ENCODE results near the gene MTCL1. TPM values are rescaled to one million over a fixed set of nuclear protein-coding genes. Genes with fewer than 3 reads are reported as not detected.

MTCL1 gene
- total and polyA plus RNA-seq, 12 donors: 0.43 to 12.5 (median 2.1) TPM

GRCh38 chr18:8874872-8875271, 169.5 kb downstream of the MTCL1 start:
- TF ChIP-seq CTCF (IDR thresholded peaks at IDR 0.05) (no peak), POLR2A (IDR thresholded peaks at IDR 0.05) (no peak)
- intact Hi-C loops (cut with DNase I): no loop called here
- H3K9me3 ChIP-seq (replicated peaks in 1 of 3): no peaks in the 10 kb centered on the region
- H3K4me1 ChIP-seq (replicated peaks in 1 of 2): no peaks in the 10 kb centered on the region
- no peak overlapping the region for H3K27ac ChIP-seq
- no peaks in the 10 kb centered on the region for H3K27me3 ChIP-seq
- 51 to 71% (median 68%) methylated on average over 6 to 7 of the region's 7 CpGs for WGBS, 4 donors
- no peak for DNase-seq
- H3K36me3 ChIP-seq (replicated peaks in 1 of 2): no peaks in the 10 kb centered on the region
- H3K4me3 ChIP-seq: no peak overlapping the region

GRCh38 chr18:8876887-8877286, 171.5 kb downstream of the MTCL1 start:
- 70 to 75% (median 72%) methylated on average over 5 of the region's 5 CpGs for WGBS, 4 donors
- no peak for TF ChIP-seq CTCF (IDR thresholded peaks at IDR 0.05)
- TF ChIP-seq POLR2A (IDR thresholded peaks at IDR 0.05): no peak
- no peak for DNase-seq
- H3K4me3 ChIP-seq: no peak overlapping the region
- no peak overlapping the region for H3K27ac ChIP-seq
- H3K27me3 ChIP-seq: no peaks in the 10 kb centered on the region
- H3K4me1 ChIP-seq (replicated peaks in 1 of 2): no peaks in the 10 kb centered on the region
- intact Hi-C loops (cut with DNase I): no loop called here
- no peaks in the 10 kb centered on the region for H3K9me3 ChIP-seq (replicated peaks in 1 of 3)
- H3K36me3 ChIP-seq (replicated peaks in 1 of 2): no peaks in the 10 kb centered on the region

- no peaks in the 10 kb centered on the region for H3K27me3 ChIP-seq
- no peak overlapping the region for H3K27ac ChIP-seq
- 85 to 94% (median 89%) methylated on average over 1 of the region's 1 CpG for WGBS, 4 donors
- H3K36me3 ChIP-seq (replicated peaks in 1 of 2): no peaks in the 10 kb centered on the region
- no peak overlapping the region for H3K4me3 ChIP-seq
- intact Hi-C loops (cut with DNase I): no loop called here
- no peaks in the 10 kb centered on the region for H3K4me1 ChIP-seq (replicated peaks in 1 of 2)
- TF ChIP-seq POLR2A (IDR thresholded peaks at IDR 0.05) (no peak), CTCF (IDR thresholded peaks at IDR 0.05) (no peak)
- H3K9me3 ChIP-seq (replicated peaks in 1 of 3): peaks cover 0 to 9% (median 0%) of the 10 kb centered on the region in 3 donors
- no peak for DNase-seq
Observed at GRCh38 chr18:8881103-8881502, 175.7 kb downstream of the MTCL1 start.

Small RNA genes within 50 kb of the gene (small RNA-seq; reads per million reads assigned to genes)
- gene RF00019: 0 reads per million in 2 donors

Other genes starting within 250 kb of the MTCL1 start
- 10 to 100 TPM; 29.7 to 54.2 (median 38.5) TPM for gene RAB12, start 96.1 kb upstream of the MTCL1 start, total RNA-seq
- gene RAB12, start 96.1 kb upstream of the MTCL1 start, polyA plus RNA-seq: 10 to 100 TPM; 19.9 to 50.7 (median 27.6) TPM

Measured in adrenal gland (tissue), 12 donors.